ENCODE data around the gene POLR3H.
"Not testable (repeated sequence)": the region's sequence is repeated elsewhere in the genome, so short reads cannot be mapped to it uniquely, and the experiment has no call there.

POLR3H gene

GRCh38 chr22:41564563-41564962 is 20.3 kb upstream of the POLR3H start:
- DNase-seq (ENCODE audit: low read depth), result no peak
- H3K4me3 ChIP-seq (ENCODE audit: low read depth, low read length), result no peak overlapping the region
- TF ChIP-seq, protein P1, sequence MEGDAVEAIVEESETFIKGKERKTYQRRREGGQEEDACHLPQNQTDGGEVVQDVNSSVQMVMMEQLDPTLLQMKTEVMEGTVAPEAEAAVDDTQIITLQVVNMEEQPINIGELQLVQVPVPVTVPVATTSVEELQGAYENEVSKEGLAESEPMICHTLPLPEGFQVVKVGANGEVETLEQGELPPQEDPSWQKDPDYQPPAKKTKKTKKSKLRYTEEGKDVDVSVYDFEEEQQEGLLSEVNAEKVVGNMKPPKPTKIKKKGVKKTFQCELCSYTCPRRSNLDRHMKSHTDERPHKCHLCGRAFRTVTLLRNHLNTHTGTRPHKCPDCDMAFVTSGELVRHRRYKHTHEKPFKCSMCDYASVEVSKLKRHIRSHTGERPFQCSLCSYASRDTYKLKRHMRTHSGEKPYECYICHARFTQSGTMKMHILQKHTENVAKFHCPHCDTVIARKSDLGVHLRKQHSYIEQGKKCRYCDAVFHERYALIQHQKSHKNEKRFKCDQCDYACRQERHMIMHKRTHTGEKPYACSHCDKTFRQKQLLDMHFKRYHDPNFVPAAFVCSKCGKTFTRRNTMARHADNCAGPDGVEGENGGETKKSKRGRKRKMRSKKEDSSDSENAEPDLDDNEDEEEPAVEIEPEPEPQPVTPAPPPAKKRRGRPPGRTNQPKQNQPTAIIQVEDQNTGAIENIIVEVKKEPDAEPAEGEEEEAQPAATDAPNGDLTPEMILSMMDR (IDR thresholded peaks at IDR 0.05; ENCODE audit: low read depth, low read length, missing control alignments), result no peak

GRCh38 chr22:41563051-41563711 is 18.9 kb upstream of the POLR3H start:
- TF ChIP-seq, protein P1 (IDR thresholded peaks at IDR 0.05; ENCODE audit: low read depth, low read length, missing control alignments), result no peak
- no peak overlapping the region for H3K4me3 ChIP-seq (ENCODE audit: low read depth, low read length)
- no peak for DNase-seq (ENCODE audit: low read depth)

DNA sequence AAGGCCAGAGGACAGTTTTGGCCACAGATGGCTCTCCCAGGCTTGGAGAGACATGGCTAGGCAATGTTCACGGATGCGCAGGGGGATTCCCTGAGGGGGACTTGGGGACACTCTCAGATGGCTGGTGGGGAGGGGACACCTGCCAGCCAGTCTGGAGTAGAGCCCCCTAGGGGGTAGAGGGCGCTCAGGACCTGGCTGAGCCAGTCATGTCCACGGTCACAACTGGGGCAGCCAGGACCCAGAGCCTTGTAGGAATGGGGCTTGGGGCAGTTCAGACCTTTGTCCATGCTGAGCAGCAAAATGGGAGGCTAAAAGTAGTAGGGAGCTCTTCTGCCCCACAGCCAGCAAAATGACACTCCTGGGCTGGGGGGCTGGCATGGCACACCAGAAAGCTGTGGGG is 18.2 kb upstream of the POLR3H start:
- H3K4me3 ChIP-seq (ENCODE audit: low read depth, low read length), result no peak overlapping the region
- TF ChIP-seq, protein P1 (IDR thresholded peaks at IDR 0.05; ENCODE audit: low read depth, low read length, missing control alignments), result no peak
- no peak for DNase-seq (ENCODE audit: low read depth)

DNA sequence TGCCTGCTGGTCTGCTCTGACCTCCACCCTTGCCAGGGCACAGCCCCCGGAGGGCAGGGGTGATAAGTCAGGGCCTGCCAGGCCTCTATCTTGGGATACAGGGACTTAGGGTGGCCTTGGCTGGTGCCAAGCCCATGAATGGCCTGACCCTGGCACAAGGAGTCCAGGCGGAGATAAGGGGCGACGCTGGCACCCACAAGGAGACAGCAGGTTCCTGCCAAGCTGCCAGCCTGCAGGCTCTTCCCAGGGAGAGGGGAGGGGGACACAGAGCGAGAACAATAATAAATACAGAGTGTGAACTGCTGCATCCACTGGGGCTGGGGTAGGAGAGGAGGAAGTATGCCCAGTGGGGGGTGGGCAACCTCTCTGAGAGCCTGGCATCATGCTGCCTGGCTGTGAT is 17.5 kb upstream of the POLR3H start:
- H3K4me3 ChIP-seq (ENCODE audit: low read depth, low read length), result no peak overlapping the region
- no peak for DNase-seq (ENCODE audit: low read depth)
- TF ChIP-seq, protein P1 (IDR thresholded peaks at IDR 0.05; ENCODE audit: low read depth, low read length, missing control alignments), result no peak

DNA sequence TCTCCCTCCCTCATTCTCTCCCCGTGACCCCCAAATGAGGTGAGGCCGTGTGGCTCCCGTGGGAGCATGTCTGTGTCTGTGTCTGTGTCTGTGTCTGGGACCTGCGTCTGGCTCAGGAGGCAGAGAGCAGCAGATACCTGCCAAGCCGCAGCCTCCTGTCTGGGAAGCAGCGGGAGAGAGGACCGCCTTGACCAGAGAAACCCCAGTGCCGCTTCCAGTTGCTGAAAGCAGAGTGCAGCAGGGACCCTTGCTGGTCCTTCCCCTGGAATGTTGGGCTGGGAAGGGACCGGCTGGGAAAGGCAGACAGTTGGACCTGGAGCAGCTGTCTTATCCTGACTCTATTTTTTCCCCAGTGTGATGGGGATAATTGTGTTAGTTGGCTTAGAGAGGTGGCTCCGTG is 17.1 kb upstream of the POLR3H start:
- no peak overlapping the region for H3K4me3 ChIP-seq (ENCODE audit: low read depth, low read length)
- TF ChIP-seq, protein P1 (IDR thresholded peaks at IDR 0.05; ENCODE audit: low read depth, low read length, missing control alignments), result no peak
- DNase-seq (ENCODE audit: low read depth), result no peak

GRCh38 chr22:41560095-41560471 is 15.8 kb upstream of the POLR3H start:
- TF ChIP-seq, protein P1 (IDR thresholded peaks at IDR 0.05; ENCODE audit: low read depth, low read length, missing control alignments), result no peak
- DNase-seq (ENCODE audit: low read depth), result no peak
- H3K4me3 ChIP-seq (ENCODE audit: low read depth, low read length), result no peak overlapping the region

- not testable (repeated sequence) for H3K4me3 ChIP-seq (ENCODE audit: low read depth, low read length); DNase-seq (ENCODE audit: low read depth)
These were observed 14.0 kb upstream of the POLR3H start for GRCh38 chr22:41558241-41558630.

Data from GM12864 (cell line).